ENCODE data around the gene TTC34.
A peak's percentile ranks its signal among the peaks of the same experiment; 100 is the strongest.

Gene TTC34

GRCh38 chr1:2830761-2831425 lies 29.4 kb upstream of the TTC34 start:
- DNase-seq (ENCODE audit: low spot score), result no peak

- no peak for DNase-seq (ENCODE audit: low spot score)
These were observed 28.5 kb upstream of the TTC34 start for GRCh38 chr1:2829846-2830615.

- DNase-seq (ENCODE audit: low spot score), result no peak
These were observed 27.2 kb upstream of the TTC34 start for GRCh38 chr1:2828586-2829250.

GRCh38 chr1:2826736-2827292 lies 25.3 kb upstream of the TTC34 start:
- no peak for DNase-seq (ENCODE audit: low spot score)

- no peak for DNase-seq (ENCODE audit: low spot score)
These were observed 24.8 kb upstream of the TTC34 start for GRCh38 chr1:2826316-2826715.

- DNase-seq (ENCODE audit: low spot score), result no peak
These were observed 24.1 kb upstream of the TTC34 start for GRCh38 chr1:2825487-2826189.

- no peak for DNase-seq (ENCODE audit: low spot score)
These were observed 23.5 kb upstream of the TTC34 start for GRCh38 chr1:2824999-2825398.

- no peak for DNase-seq (ENCODE audit: low spot score)
These were observed 22.6 kb upstream of the TTC34 start for GRCh38 chr1:2823921-2824610.

- no peak for DNase-seq (ENCODE audit: low spot score)
These were observed 21.2 kb upstream of the TTC34 start for GRCh38 chr1:2822621-2823145.

- DNase-seq (ENCODE audit: low spot score), result peak; percentile 23
These were observed 20.6 kb upstream of the TTC34 start for GRCh38 chr1:2821966-2822620.

GRCh38 chr1:2821373-2821955 lies 20.0 kb upstream of the TTC34 start:
- no peak for DNase-seq (ENCODE audit: low spot score)

GRCh38 chr1:2820731-2821372 lies 19.4 kb upstream of the TTC34 start:
- no peak for DNase-seq (ENCODE audit: low spot score)

- DNase-seq (ENCODE audit: low spot score), result no peak
These were observed 18.6 kb upstream of the TTC34 start for GRCh38 chr1:2819831-2820730.

- DNase-seq (ENCODE audit: low spot score), result no peak
These were observed 17.9 kb upstream of the TTC34 start for GRCh38 chr1:2819429-2819828.

- no peak for DNase-seq (ENCODE audit: low spot score)
These were observed 16.5 kb upstream of the TTC34 start for GRCh38 chr1:2817784-2818564.

- no peak for DNase-seq (ENCODE audit: low spot score)
These were observed 15.3 kb upstream of the TTC34 start for GRCh38 chr1:2816786-2817185.

GRCh38 chr1:2815551-2815950 lies 14.1 kb upstream of the TTC34 start:
- DNase-seq (ENCODE audit: low spot score), result no peak

- no peak for DNase-seq (ENCODE audit: low spot score)
These were observed 13.1 kb upstream of the TTC34 start for GRCh38 chr1:2814511-2815075.
